OCI-LY3 (cell line): ENCODE results near the gene NDE1.

ENCODE experiments used
- H2AFZ ChIP-seq: fragments of 200-600, 300-600 bp; shearing (Covaris generic); 2 replicates; pipeline ENCODE4 v1.6.0; 2014; ENCODE audit warnings: antibody characterized with exemption, low read depth, low read length
- H3K27ac ChIP-seq: fragments of 200-600, 300-600 bp; sonication (generic); 2 replicates; pipeline ENCODE4 v1.5.1; 2014; ENCODE audit warnings: mild to moderate bottlenecking, low read length, moderate library complexity, mixed read lengths
- H3K27me3 ChIP-seq: fragments of 200-600, 300-600 bp; sonication (generic); 2 replicates; pipeline ENCODE4 v1.6.1; 2014; ENCODE audit warnings: low read depth, low read length, mixed read lengths
- H3K36me3 ChIP-seq: fragments of 200-600, 300-600 bp; sonication (generic); replicated peaks from 2 replicates; pipeline ENCODE3; 2014; ENCODE audit warnings: low read depth, low read length, mixed read lengths
- H3K4me1 ChIP-seq: fragments of 300-600, 200-600 bp; sonication (generic); 2 replicates; pipeline ENCODE4 v1.6.1; 2014; ENCODE audit warnings: low read length, mixed read lengths
- H3K4me2 ChIP-seq: fragments of 200-600, 300-600 bp; sonication (generic); 2 replicates; pipeline ENCODE4 v1.6.1; 2014; ENCODE audit warnings: low read length, mixed read lengths
- H3K4me3 ChIP-seq: fragments of 300-600, 200-600 bp; sonication (generic); 2 replicates; pipeline ENCODE4 v1.5.1; 2014; ENCODE audit warnings: antibody characterized with exemption, mild to moderate bottlenecking, low read length, moderate library complexity
- H3K79me2 ChIP-seq: fragments of 300-600, 200-600 bp; shearing (Covaris generic); 2 replicates; pipeline ENCODE4 v1.6.1; 2014; ENCODE audit warnings: mild to moderate bottlenecking, low read length, mixed read lengths
- H3K9ac ChIP-seq: fragments of 300-600, 200-600 bp; shearing (Covaris generic); 2 replicates; pipeline ENCODE4 v1.6.0; 2014; ENCODE audit warnings: mild to moderate bottlenecking, low read length, moderate library complexity
- H3K9me3 ChIP-seq: fragments of 200-600, 300-600 bp; shearing (Covaris generic); 2 replicates; pipeline ENCODE4 v1.6.1; 2014; ENCODE audit warnings: low read length, mixed read lengths; ENCODE audit not compliant: insufficient read depth
- H4K20me1 ChIP-seq: fragments of 200-600, 300-600 bp; sonication (generic); 2 replicates; pipeline ENCODE4 v1.6.1; 2016; ENCODE audit warnings: low read length, mixed read lengths; ENCODE audit not compliant: insufficient read depth
- EZH2phosphoT487 ChIP-seq: fragments of 200-600 bp; shearing (Covaris generic); IDR thresholded peaks from 2 replicates; pipeline ENCODE4 v1.6.1; 2018; ENCODE audit warnings: antibody characterized with exemption, mixed run types, low read depth
- TF ChIP-seq, protein P1 (sequence below): fragments of 200-600, 300-600 bp; sonication (generic); IDR thresholded peaks from 2 replicates; pipeline ENCODE4 v1.5.1; 2014; ENCODE audit warnings: antibody characterized with exemption, low read length, low read depth

The NDE1 gene

DNA sequence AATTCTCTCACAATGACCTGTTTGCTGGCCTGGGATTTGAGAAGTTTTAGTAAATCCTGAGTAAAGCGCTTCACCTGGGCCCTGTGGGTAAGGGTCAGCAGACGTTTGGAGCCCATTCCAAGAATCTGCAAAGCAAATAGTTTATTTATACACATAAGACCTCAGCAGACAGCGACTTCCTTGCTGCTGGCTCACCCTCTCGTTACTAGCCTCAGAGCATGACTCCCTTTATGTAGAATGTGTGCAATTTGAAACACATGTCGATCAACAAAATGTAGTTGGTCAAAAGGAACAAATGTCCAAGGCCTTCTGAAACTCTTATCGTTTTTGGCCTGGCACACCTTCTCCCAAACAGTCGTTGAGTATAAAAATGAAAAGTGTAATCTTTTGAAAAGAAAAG lies 38.4 kb upstream of the NDE1 start:
- Histone ChIP-seq H4K20me1 (no peaks in the 10 kb centered on the region), H2AFZ (no peak overlapping the region), H3K9me3 (no peaks in the 10 kb centered on the region), H3K27ac (no peak overlapping the region), H3K79me2 (no peaks in the 10 kb centered on the region), H3K9ac (no peak overlapping the region), H3K36me3 (peaks cover 74% of the 10 kb centered on the region), H3K4me1 (no peaks in the 10 kb centered on the region), H3K27me3 (no peaks in the 10 kb centered on the region), H3K4me2 (no peak overlapping the region), H3K4me3 (no peak overlapping the region)
- TF ChIP-seq EZH2phosphoT487 = no peak
- TF ChIP-seq, protein P1, sequence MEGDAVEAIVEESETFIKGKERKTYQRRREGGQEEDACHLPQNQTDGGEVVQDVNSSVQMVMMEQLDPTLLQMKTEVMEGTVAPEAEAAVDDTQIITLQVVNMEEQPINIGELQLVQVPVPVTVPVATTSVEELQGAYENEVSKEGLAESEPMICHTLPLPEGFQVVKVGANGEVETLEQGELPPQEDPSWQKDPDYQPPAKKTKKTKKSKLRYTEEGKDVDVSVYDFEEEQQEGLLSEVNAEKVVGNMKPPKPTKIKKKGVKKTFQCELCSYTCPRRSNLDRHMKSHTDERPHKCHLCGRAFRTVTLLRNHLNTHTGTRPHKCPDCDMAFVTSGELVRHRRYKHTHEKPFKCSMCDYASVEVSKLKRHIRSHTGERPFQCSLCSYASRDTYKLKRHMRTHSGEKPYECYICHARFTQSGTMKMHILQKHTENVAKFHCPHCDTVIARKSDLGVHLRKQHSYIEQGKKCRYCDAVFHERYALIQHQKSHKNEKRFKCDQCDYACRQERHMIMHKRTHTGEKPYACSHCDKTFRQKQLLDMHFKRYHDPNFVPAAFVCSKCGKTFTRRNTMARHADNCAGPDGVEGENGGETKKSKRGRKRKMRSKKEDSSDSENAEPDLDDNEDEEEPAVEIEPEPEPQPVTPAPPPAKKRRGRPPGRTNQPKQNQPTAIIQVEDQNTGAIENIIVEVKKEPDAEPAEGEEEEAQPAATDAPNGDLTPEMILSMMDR = no peak

DNA sequence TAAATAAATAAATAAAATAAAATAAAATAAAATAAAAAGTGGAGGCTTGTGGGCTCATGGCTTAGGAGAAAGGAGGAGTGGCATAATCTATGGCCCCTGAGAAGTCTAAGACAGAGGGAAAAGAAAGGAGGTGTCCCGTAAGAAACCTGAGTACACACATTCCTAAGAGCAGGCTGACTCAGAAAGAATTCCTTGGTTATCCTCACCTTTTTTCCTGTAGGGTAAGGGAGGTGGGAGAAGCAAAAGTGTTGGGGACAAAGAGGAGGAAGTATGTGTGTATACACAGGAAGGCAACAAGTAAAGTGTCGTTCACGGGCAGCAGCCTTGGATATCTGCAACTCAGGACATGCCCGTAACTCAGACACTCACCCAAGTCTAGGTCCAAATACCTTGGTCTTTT lies 36.4 kb upstream of the NDE1 start:
- TF ChIP-seq EZH2phosphoT487 = no peak
- TF ChIP-seq, protein P1 = no peak
- Histone ChIP-seq H3K9ac (no peak overlapping the region), H3K27ac (no peak overlapping the region), H3K36me3 (peaks cover 77% of the 10 kb centered on the region), H3K4me1 (no peaks in the 10 kb centered on the region), H3K27me3 (no peaks in the 10 kb centered on the region), H3K4me2 (no peak overlapping the region), H3K4me3 (no peak overlapping the region), H2AFZ (no peak overlapping the region), H3K9me3 (no peaks in the 10 kb centered on the region), H3K79me2 (no peaks in the 10 kb centered on the region), H4K20me1 (no peaks in the 10 kb centered on the region)

DNA sequence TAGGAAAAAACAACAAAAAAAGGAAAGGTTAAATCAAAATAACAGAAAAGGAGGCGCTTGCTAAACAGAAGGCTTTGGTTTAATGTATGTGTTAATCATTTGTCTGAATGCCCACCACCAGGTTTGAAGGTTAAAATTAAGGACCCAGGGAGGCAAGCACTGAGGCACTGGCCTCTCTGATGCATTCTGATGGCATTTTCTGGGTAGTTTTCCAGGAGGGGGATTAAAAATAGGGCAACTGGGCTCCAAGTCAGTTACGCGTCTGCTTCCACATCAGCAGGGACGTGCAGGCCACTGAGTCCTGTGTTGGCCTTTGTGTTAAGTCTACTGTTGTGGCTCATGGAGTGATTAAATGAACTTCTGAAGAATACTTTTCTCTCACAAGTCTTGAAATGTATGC lies 34.0 kb upstream of the NDE1 start:
- no peak overlapping the region for H3K4me3 ChIP-seq

DNA sequence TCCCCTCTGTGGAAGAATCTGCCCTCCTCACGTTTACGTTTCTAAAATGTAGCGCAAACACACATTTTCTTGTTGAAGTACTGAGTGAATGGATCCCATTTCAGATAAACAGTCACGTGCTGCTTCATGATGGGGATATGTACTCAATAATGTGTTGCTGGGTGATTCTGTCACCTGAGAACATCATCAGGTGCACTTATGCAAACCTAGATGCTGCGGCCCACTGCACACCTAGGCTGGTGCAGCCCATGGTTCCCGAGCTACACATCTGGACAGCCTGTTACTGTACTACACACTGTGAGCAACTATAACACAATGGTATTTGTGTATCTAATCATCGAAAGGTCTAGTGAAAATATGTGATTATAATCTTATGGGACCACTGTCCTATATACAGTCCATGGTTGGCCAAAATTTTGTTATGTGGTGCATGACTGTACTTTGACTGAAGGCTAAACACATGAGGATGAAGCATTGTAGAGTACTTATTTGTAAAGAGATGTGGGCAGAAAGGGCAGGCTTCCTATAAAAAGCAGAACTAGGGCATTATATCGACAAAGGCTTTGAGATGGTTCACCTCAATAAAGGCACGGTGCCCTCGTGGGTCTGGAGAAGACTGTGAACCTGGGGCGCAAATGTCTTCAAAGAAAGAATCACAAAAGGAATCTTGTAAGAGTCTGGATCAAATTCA lies 33.4 kb upstream of the NDE1 start:
- TF ChIP-seq, protein P1 = no peak
- no peak overlapping the region for H3K4me2 ChIP-seq
- no peaks in the 10 kb centered on the region for H3K4me1 ChIP-seq
- no peaks in the 10 kb centered on the region for H3K79me2 ChIP-seq
- no peak overlapping the region for H3K27ac ChIP-seq
- no peaks in the 10 kb centered on the region for H3K27me3 ChIP-seq
- H3K9ac ChIP-seq = no peak overlapping the region
- no peaks in the 10 kb centered on the region for H3K9me3 ChIP-seq
- no peak overlapping the region for H2AFZ ChIP-seq
- no peak overlapping the region for H3K4me3 ChIP-seq
- H4K20me1 ChIP-seq = no peaks in the 10 kb centered on the region
- peaks cover 77% of the 10 kb centered on the region for H3K36me3 ChIP-seq

More for the DNA sequence above, 34.0 kb upstream of the NDE1 start:
- peaks cover 75% of the 10 kb centered on the region for H3K36me3 ChIP-seq
- H3K9me3 ChIP-seq = no peaks in the 10 kb centered on the region
- no peak overlapping the region for H3K4me2 ChIP-seq
- TF ChIP-seq, protein P1 = no peak
- TF ChIP-seq EZH2phosphoT487 = no peak
- no peak overlapping the region for H2AFZ ChIP-seq
- no peaks in the 10 kb centered on the region for H3K79me2 ChIP-seq
- no peaks in the 10 kb centered on the region for H3K4me1 ChIP-seq
- no peaks in the 10 kb centered on the region for H4K20me1 ChIP-seq
- H3K27me3 ChIP-seq = no peaks in the 10 kb centered on the region
- H3K27ac ChIP-seq = no peak overlapping the region
- H3K9ac ChIP-seq = no peak overlapping the region
